Coronary artery (tissue), 2 donors: ENCODE results near the gene KLC1.

Experiments used
- DNase-seq: peaks from one replicate; pipeline ENCODE4 v3.0.0-alpha.2; 2017; ENCODE audit warnings: low spot score
- H3K27ac ChIP-seq, 2 donors: fragments of 200-600 bp; sonication (generic); one replicate each; pipeline ENCODE4 v1.5.1; 2016 to 2019
- H3K4me3 ChIP-seq: fragments of 200-600 bp; sonication (generic); 2 replicates; pipeline ENCODE4 v1.5.1; 2016; ENCODE audit warnings: mild to moderate bottlenecking, moderate library complexity
- CTCF ChIP-seq: fragments of 200-600 bp; sonication (generic); IDR thresholded peaks from one replicate; pipeline ENCODE4 v1.5.1; 2019; ENCODE audit warnings: antibody characterized with exemption

The KLC1 gene

GRCh38 chr14:103669370-103669769 is 40.4 kb downstream of the KLC1 start:
- no peak for DNase-seq
- TF ChIP-seq CTCF, result no peak
- Histone ChIP-seq H3K27ac (no peak overlapping the region), H3K4me3 (no peak overlapping the region)

- H3K27ac ChIP-seq, result no peak overlapping the region
- TF ChIP-seq CTCF, result no peak
- no peak overlapping the region for H3K4me3 ChIP-seq
- no peak for DNase-seq
Measured at GRCh38 chr14:103671911-103672310, 42.9 kb downstream of the KLC1 start.

GRCh38 chr14:103675957-103676356 is 46.9 kb downstream of the KLC1 start:
- DNase-seq, result no peak

GRCh38 chr14:103676881-103677675 is 48.1 kb downstream of the KLC1 start:
- TF ChIP-seq CTCF, result no peak
- no peak for DNase-seq
- Histone ChIP-seq H3K27ac (no peak overlapping the region), H3K4me3 (no peak overlapping the region)

More at GRCh38 chr14:103675957-103676356, 46.9 kb downstream of the KLC1 start:
- TF ChIP-seq CTCF, result no peak
- H3K27ac ChIP-seq, result no peak overlapping the region
- no peak overlapping the region for H3K4me3 ChIP-seq

- no peak for TF ChIP-seq CTCF
- Histone ChIP-seq H3K27ac (peak overlapping the region; percentile 10 to 57), H3K4me3 (no peak overlapping the region)
- no peak for DNase-seq
Measured at GRCh38 chr14:103679351-103679750, 50.3 kb downstream of the KLC1 start.

GRCh38 chr14:103680491-103681231 is 51.6 kb downstream of the KLC1 start:
- DNase-seq, result no peak
- no peak for TF ChIP-seq CTCF
- H3K27ac ChIP-seq, result peak overlapping the region in 1 of 2 donors; percentile 28
- no peak overlapping the region for H3K4me3 ChIP-seq
